ENCODE results near the gene ANKRD18B. TPM values are rescaled to one million over a fixed set of nuclear protein-coding genes. Genes with fewer than 3 reads are reported as not detected.
"Not testable (repeated sequence)": the region's sequence is repeated elsewhere in the genome, so short reads cannot be mapped to it uniquely, and the experiment has no call there.

ANKRD18B gene
- total RNA-seq, result 1 to 10 TPM in 3 of 5 donors, under 1 TPM in 1, not detected in 1; 0.76 to 2.6 (median 1.9) TPM
- 0.41 TPM for total RNA-seq (2013)
- 0 to 0.25 (median 0) reads per million in 29 experiments for total RNA-seq

GRCh38 chr9:33523397-33524305 is at the start of gene ANKRD18B:
TSS of gene ANKRD18B (plus strand) at chr9:33524251. CDS start at chr9:33524490, 239 bp downstream.
- H3K9me3 Mint-ChIP-seq; H3K9me3 ChIP-seq; POLR2A ChIA-PET; H3K36me3 ChIP-seq (ENCODE audit: control insufficient read depth in 2 of 2, extremely low read depth in 1 of 2, insufficient read depth in 1 of 2, low read length in 1 of 2); H3K27ac ChIP-seq (ENCODE audit: low read length); H3K36me3 Mint-ChIP-seq: not testable (repeated sequence)
- CTCF ChIA-PET, result interaction anchor here in 1 of 2 donors (0.6 kb wide), 1 partner anchor 650 kb away, joined by 6 read pairs; no protein-coding TSS in a partner anchor
- Mint-ChIP-seq H3K27me3 (peaks cover 39 to 55% of the 10 kb centered on the region in 2 donors), H3K27ac (peak within 1 kb of the TSS in 1 of 2 donors; percentile 37), H3K4me1 (peaks cover 7 to 13% (median 13%) of the 10 kb centered on the region in 3 donors), H3K4me3 (peak within 1 kb of the TSS; percentile 73 to 83 (median 78))
- 4% methylated on average over 69 of the region's 73 CpGs for whole genome bisulfite sequencing (ENCODE audit: insufficient coverage)
- ATAC-seq (replicated peaks in 1 of 4) (peak; percentile 93 to 97 (median 95)), DNase-seq (peak in 29 of 35 experiments; percentile 11 to 63 (median 28))
- H3K4me3 ChIP-seq (ENCODE audit: control insufficient read depth in 1 of 2, extremely low read depth in 1 of 2, low read length in 1 of 2), result peak within 1 kb of the TSS; percentile 33 to 64
- peaks cover 4 to 26% of the 10 kb centered on the region in 2 experiments for H3K27me3 ChIP-seq (replicated peaks in 1 of 2; ENCODE audit: control insufficient read depth in 2 of 2, extremely low read depth in 1 of 2, insufficient read depth in 2 of 2, low read length in 1 of 2)
- H3K4me1 ChIP-seq (ENCODE audit: control insufficient read depth in 1 of 2, extremely low read depth in 1 of 2, insufficient read depth in 2 of 2, low read length in 2 of 2), result peaks cover 0 to 13% of the 10 kb centered on the region in 2 experiments

DNA sequence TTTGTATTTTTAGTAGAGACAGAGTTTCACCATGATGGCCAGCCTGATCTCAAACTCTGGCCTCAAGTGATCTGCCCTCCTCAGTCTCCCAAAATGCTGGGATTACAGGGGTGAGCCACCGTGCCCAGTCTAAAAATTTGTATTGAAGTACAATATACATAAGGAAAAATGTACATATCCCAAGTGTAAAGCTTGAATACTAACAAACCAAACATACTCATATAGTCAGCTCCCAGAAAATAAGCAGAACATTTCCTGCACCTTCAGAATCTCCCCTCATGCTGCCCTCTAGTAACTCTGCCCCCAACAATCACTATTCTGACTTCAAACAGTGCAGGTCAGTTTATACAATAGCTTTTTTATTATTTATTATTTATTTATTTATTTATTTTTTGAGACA is 48.7 kb upstream of the ANKRD18B start:
- WGBS (ENCODE audit: insufficient coverage), result no CpG with 5 or more reads among the region's 1 CpG
- Mint-ChIP-seq H3K36me3 (peaks cover 9% of the 10 kb centered on the region), H3K27ac (no peak overlapping the region), H3K4me1 (peaks cover 26 to 31% (median 29%) of the 10 kb centered on the region in 3 donors), H3K27me3 (no peaks in the 10 kb centered on the region), H3K9me3 (no peaks in the 10 kb centered on the region), H3K4me3 (peak overlapping the region in 1 of 3 donors; percentile 6)
- ATAC-seq (replicated peaks in 1 of 4), result no peak
- no peaks in the 10 kb centered on the region for H3K9me3 ChIP-seq
- DNase-seq, result no peak
- no peak overlapping the region for H3K27ac ChIP-seq (ENCODE audit: low read length)
- POLR2A ChIA-PET, result no interaction called here
- peaks cover 7 to 22% of the 10 kb centered on the region in 2 experiments for H3K4me1 ChIP-seq (ENCODE audit: control insufficient read depth in 1 of 2, extremely low read depth in 1 of 2, insufficient read depth in 2 of 2, low read length in 2 of 2)
- CTCF ChIA-PET, result interaction anchor here (0.7 to 5.1 kb wide), 5 partner anchors 9 to 272 kb away, joined by 3 to 33 read pairs (median 5); no protein-coding TSS in a partner anchor
- no peak overlapping the region for H3K4me3 ChIP-seq (ENCODE audit: control insufficient read depth in 1 of 2, extremely low read depth in 1 of 2, low read length in 1 of 2)
- no peaks in the 10 kb centered on the region for H3K27me3 ChIP-seq (replicated peaks in 1 of 2; ENCODE audit: control insufficient read depth in 2 of 2, extremely low read depth in 1 of 2, insufficient read depth in 2 of 2, low read length in 1 of 2)
- peaks cover 2 to 17% of the 10 kb centered on the region in 2 donors for H3K36me3 ChIP-seq (ENCODE audit: control insufficient read depth in 2 of 2, extremely low read depth in 1 of 2, insufficient read depth in 1 of 2, low read length in 1 of 2)

- H3K9me3 Mint-ChIP-seq, result no peaks in the 10 kb centered on the region
- ChIA-PET CTCF (interaction anchor here (1.4 to 5.1 kb wide), 2 partner anchors 10 to 102 kb away, joined by 5 to 33 read pairs; no protein-coding TSS in a partner anchor), POLR2A (no interaction called here)
- no peak overlapping the region for H3K27ac Mint-ChIP-seq
- WGBS (ENCODE audit: insufficient coverage), result 92% methylated on average over 9 of the region's 10 CpGs
- peaks cover 22 to 25% (median 24%) of the 10 kb centered on the region in 3 donors for H3K4me1 Mint-ChIP-seq
- H3K36me3 Mint-ChIP-seq, result peaks cover 5% of the 10 kb centered on the region
- no peaks in the 10 kb centered on the region for H3K27me3 Mint-ChIP-seq
- H3K4me3 Mint-ChIP-seq, result no peak overlapping the region
- H3K27me3 ChIP-seq (replicated peaks in 1 of 2; ENCODE audit: control insufficient read depth in 2 of 2, extremely low read depth in 1 of 2, insufficient read depth in 2 of 2, low read length in 1 of 2), result no peaks in the 10 kb centered on the region
- ATAC-seq (replicated peaks in 1 of 4) (no peak), DNase-seq (no peak)
- no peaks in the 10 kb centered on the region for H3K9me3 ChIP-seq
- peaks cover 0 to 8% of the 10 kb centered on the region in 2 donors for H3K36me3 ChIP-seq (ENCODE audit: control insufficient read depth in 2 of 2, extremely low read depth in 1 of 2, insufficient read depth in 1 of 2, low read length in 1 of 2)
- no peak overlapping the region for H3K27ac ChIP-seq (ENCODE audit: low read length)
- H3K4me1 ChIP-seq (ENCODE audit: control insufficient read depth in 1 of 2, extremely low read depth in 1 of 2, insufficient read depth in 2 of 2, low read length in 2 of 2), result peaks cover 7 to 22% of the 10 kb centered on the region in 2 experiments
- no peak overlapping the region for H3K4me3 ChIP-seq (ENCODE audit: control insufficient read depth in 1 of 2, extremely low read depth in 1 of 2, low read length in 1 of 2)
Observed at GRCh38 chr9:33476503-33476902, 47.5 kb upstream of the ANKRD18B start.

DNA sequence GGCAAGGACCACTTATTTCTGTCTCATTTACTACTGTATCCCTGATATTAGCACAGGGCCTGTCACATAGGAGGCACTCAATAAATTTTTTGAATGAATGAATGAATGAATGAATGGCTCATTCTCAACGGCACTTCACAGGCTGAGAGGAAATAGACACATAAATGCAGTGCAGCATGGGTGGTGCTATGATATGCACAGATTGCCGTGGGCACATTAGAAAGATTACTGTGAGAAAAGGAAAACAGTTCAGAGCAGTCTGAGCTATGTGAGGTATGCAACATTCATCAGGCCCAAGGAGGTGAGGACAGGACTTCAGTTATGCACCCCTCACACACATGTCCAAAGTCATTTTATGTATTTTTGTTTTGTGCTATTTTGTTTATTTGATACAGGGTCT is 43.9 kb upstream of the ANKRD18B start:
- Mint-ChIP-seq H3K9me3 (no peaks in the 10 kb centered on the region), H3K4me1 (no peaks in the 10 kb centered on the region), H3K36me3 (no peaks in the 10 kb centered on the region), H3K27ac (no peak overlapping the region), H3K4me3 (no peak overlapping the region), H3K27me3 (no peaks in the 10 kb centered on the region)
- no peak overlapping the region for H3K27ac ChIP-seq (ENCODE audit: low read length)
- WGBS (ENCODE audit: insufficient coverage), result 80% methylated on average over 1 of the region's 2 CpGs
- ATAC-seq (replicated peaks in 1 of 4), result no peak
- ChIA-PET CTCF (no interaction called here), POLR2A (no interaction called here)
- H3K27me3 ChIP-seq (replicated peaks in 1 of 2; ENCODE audit: control insufficient read depth in 2 of 2, extremely low read depth in 1 of 2, insufficient read depth in 2 of 2, low read length in 1 of 2), result no peaks in the 10 kb centered on the region
- no peaks in the 10 kb centered on the region for H3K9me3 ChIP-seq
- no peaks in the 10 kb centered on the region for H3K36me3 ChIP-seq (ENCODE audit: control insufficient read depth in 2 of 2, extremely low read depth in 1 of 2, insufficient read depth in 1 of 2, low read length in 1 of 2)
- no peak for DNase-seq
- no peaks in the 10 kb centered on the region for H3K4me1 ChIP-seq (ENCODE audit: control insufficient read depth in 1 of 2, extremely low read depth in 1 of 2, insufficient read depth in 2 of 2, low read length in 2 of 2)
- no peak overlapping the region for H3K4me3 ChIP-seq (ENCODE audit: control insufficient read depth in 1 of 2, extremely low read depth in 1 of 2, low read length in 1 of 2)

- no peak overlapping the region for H3K4me3 ChIP-seq (ENCODE audit: control insufficient read depth in 1 of 2, extremely low read depth in 1 of 2, low read length in 1 of 2)
- Mint-ChIP-seq H3K27me3 (no peaks in the 10 kb centered on the region), H3K4me1 (no peaks in the 10 kb centered on the region), H3K9me3 (no peaks in the 10 kb centered on the region), H3K27ac (no peak overlapping the region), H3K4me3 (no peak overlapping the region), H3K36me3 (no peaks in the 10 kb centered on the region)
- no peak for DNase-seq
- ATAC-seq (replicated peaks in 1 of 4), result no peak
- no peaks in the 10 kb centered on the region for H3K9me3 ChIP-seq
- no peaks in the 10 kb centered on the region for H3K36me3 ChIP-seq (ENCODE audit: control insufficient read depth in 2 of 2, extremely low read depth in 1 of 2, insufficient read depth in 1 of 2, low read length in 1 of 2)
- no peak overlapping the region for H3K27ac ChIP-seq (ENCODE audit: low read length)
- CTCF ChIA-PET, result no interaction called here
- WGBS (ENCODE audit: insufficient coverage), result 95% methylated on average over 6 of the region's 6 CpGs
- POLR2A ChIA-PET, result no interaction called here
- no peaks in the 10 kb centered on the region for H3K27me3 ChIP-seq (replicated peaks in 1 of 2; ENCODE audit: control insufficient read depth in 2 of 2, extremely low read depth in 1 of 2, insufficient read depth in 2 of 2, low read length in 1 of 2)
- H3K4me1 ChIP-seq (ENCODE audit: control insufficient read depth in 1 of 2, extremely low read depth in 1 of 2, insufficient read depth in 2 of 2, low read length in 2 of 2), result no peaks in the 10 kb centered on the region
Observed at GRCh38 chr9:33480976-33481375, 43.1 kb upstream of the ANKRD18B start.

DNA sequence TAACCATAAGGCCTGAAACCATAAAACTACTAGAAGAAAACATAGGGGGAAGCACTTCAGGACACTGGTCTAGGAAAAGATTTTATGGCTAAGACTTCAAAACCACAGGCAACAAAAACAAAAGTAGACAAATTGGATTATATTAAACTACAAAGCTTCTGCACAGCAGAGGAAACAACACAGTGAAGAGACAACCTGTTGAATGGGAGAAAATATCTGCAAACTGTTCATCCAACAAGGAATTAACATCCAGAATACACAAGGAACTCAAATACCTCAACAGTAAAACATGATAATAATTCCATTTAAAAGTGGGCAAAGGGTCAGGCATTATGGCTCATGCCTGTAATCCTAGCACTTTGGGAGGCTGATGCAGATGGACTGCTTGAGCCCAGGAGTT is 38.7 kb upstream of the ANKRD18B start:
- H3K36me3 ChIP-seq (ENCODE audit: control insufficient read depth in 2 of 2, extremely low read depth in 1 of 2, insufficient read depth in 1 of 2, low read length in 1 of 2); H3K4me3 ChIP-seq (ENCODE audit: control insufficient read depth in 1 of 2, extremely low read depth in 1 of 2, low read length in 1 of 2); POLR2A ChIA-PET; H3K4me1 ChIP-seq (ENCODE audit: control insufficient read depth in 1 of 2, extremely low read depth in 1 of 2, insufficient read depth in 2 of 2, low read length in 2 of 2); ATAC-seq (replicated peaks in 1 of 4); H3K27ac ChIP-seq (ENCODE audit: low read length); H3K4me1 Mint-ChIP-seq; H3K27ac Mint-ChIP-seq; H3K9me3 ChIP-seq; H3K4me3 Mint-ChIP-seq; H3K27me3 Mint-ChIP-seq; CTCF ChIA-PET; H3K36me3 Mint-ChIP-seq; H3K27me3 ChIP-seq (replicated peaks in 1 of 2; ENCODE audit: control insufficient read depth in 2 of 2, extremely low read depth in 1 of 2, insufficient read depth in 2 of 2, low read length in 1 of 2); H3K9me3 Mint-ChIP-seq; DNase-seq: not testable (repeated sequence)

Measured in T-cell (primary cell).